ENCODE measurements around the gene RPTOR. TPM values are rescaled to one million over a fixed set of nuclear protein-coding genes. Genes with fewer than 3 reads are reported as not detected.
A peak's percentile ranks its signal among the peaks of the same experiment; 100 is the strongest.

The RPTOR gene
- total RNA-seq, 1 experiment from 2014 or later, result 9.1 TPM

- DNase-seq (ENCODE audit: low read depth), result no peak
Measured at GRCh38 chr17:80586846-80587228, 42.2 kb downstream of the RPTOR start.

- no peak for DNase-seq (ENCODE audit: low read depth)
Measured at GRCh38 chr17:80588702-80589383, 44.2 kb downstream of the RPTOR start.

GRCh38 chr17:80591788-80592187 is 47.1 kb downstream of the RPTOR start:
- no peak for DNase-seq (ENCODE audit: low read depth)

- no peak for DNase-seq (ENCODE audit: low read depth)
Measured at GRCh38 chr17:80592243-80592642, 47.6 kb downstream of the RPTOR start.

- DNase-seq (ENCODE audit: low read depth), result no peak
Measured at GRCh38 chr17:80593181-80593580, 48.5 kb downstream of the RPTOR start.

- no peak for DNase-seq (ENCODE audit: low read depth)
Measured at GRCh38 chr17:80594431-80595269, 50.0 kb downstream of the RPTOR start.

- DNase-seq (ENCODE audit: low read depth), result peak; percentile 45
Measured at GRCh38 chr17:80596760-80597608, 52.3 kb downstream of the RPTOR start.

- DNase-seq (ENCODE audit: low read depth), result no peak
Measured at GRCh38 chr17:80598813-80599545, 54.3 kb downstream of the RPTOR start.

GRCh38 chr17:80599546-80600305 is 55.1 kb downstream of the RPTOR start:
- DNase-seq (ENCODE audit: low read depth), result no peak

GRCh38 chr17:80601146-80601545 is 56.5 kb downstream of the RPTOR start:
- DNase-seq (ENCODE audit: low read depth), result no peak

GRCh38 chr17:80603396-80603795 is 58.8 kb downstream of the RPTOR start:
- DNase-seq (ENCODE audit: low read depth), result no peak

- no peak for DNase-seq (ENCODE audit: low read depth)
Measured at GRCh38 chr17:80604009-80604669, 59.5 kb downstream of the RPTOR start.

GRCh38 chr17:80604670-80605010 is 60.0 kb downstream of the RPTOR start:
- no peak for DNase-seq (ENCODE audit: low read depth)

- DNase-seq (ENCODE audit: low read depth), result peak; percentile 78
Measured at GRCh38 chr17:80605326-80606066, 60.9 kb downstream of the RPTOR start.

GRCh38 chr17:80608326-80608725 is 63.7 kb downstream of the RPTOR start:
- no peak for DNase-seq (ENCODE audit: low read depth)

GRCh38 chr17:80609757-80610156 is 65.1 kb downstream of the RPTOR start:
- DNase-seq (ENCODE audit: low read depth), result no peak

GRCh38 chr17:80611816-80612215 is 67.2 kb downstream of the RPTOR start:
- DNase-seq (ENCODE audit: low read depth), result no peak

- no peak for DNase-seq (ENCODE audit: low read depth)
Measured at GRCh38 chr17:80612997-80613731, 68.5 kb downstream of the RPTOR start.

- no peak for DNase-seq (ENCODE audit: low read depth)
Measured at GRCh38 chr17:80613732-80614071, 69.1 kb downstream of the RPTOR start.

All from Daoy (cell line).